Mucosa of rectum (tissue), 2 donors: ENCODE data around the gene CCDC12.

Source experiments
- H3K27ac ChIP-seq, 2 donors: one replicate each; pipeline ENCODE4 v1.7.0; 2013; ENCODE audit warnings: inconsistent platforms in 2 of 2, low read depth in 2 of 2, low read length in 2 of 2
- H3K27me3 ChIP-seq, 2 donors: one replicate each; pipeline ENCODE4 v1.7.0; 2013; ENCODE audit warnings: low read length in 2 of 2; ENCODE audit not compliant: control insufficient read depth in 2 of 2, insufficient read depth in 2 of 2
- H3K36me3 ChIP-seq, 2 donors: one replicate each; pipeline ENCODE4 v1.7.0; 2013; ENCODE audit warnings: low read length in 2 of 2; ENCODE audit not compliant: control insufficient read depth in 2 of 2, insufficient read depth in 2 of 2
- H3K4me1 ChIP-seq, 2 donors: one replicate each; pipeline ENCODE4 v1.7.0; 2013; ENCODE audit warnings: low read length in 2 of 2, mild to moderate bottlenecking in 1 of 2; ENCODE audit not compliant: control insufficient read depth in 2 of 2, insufficient read depth in 2 of 2
- H3K4me3 ChIP-seq, 2 donors: one replicate each; pipeline ENCODE4 v1.7.0; 2013; ENCODE audit warnings: low read length in 2 of 2
- H3K9ac ChIP-seq, 2 donors: one replicate each; pipeline ENCODE4 v1.7.0; 2013; ENCODE audit warnings: low read length in 2 of 2, low read depth in 1 of 2, mild to moderate bottlenecking in 1 of 2
- H3K9me3 ChIP-seq, 2 donors: one replicate each; pipeline ENCODE4 v1.7.0; 2013; ENCODE audit warnings: low read length in 2 of 2; ENCODE audit not compliant: control insufficient read depth in 2 of 2
- donor health status: healthy.
- donor health status: Normal muscosa, but diverticular disease.

CCDC12 gene

DNA sequence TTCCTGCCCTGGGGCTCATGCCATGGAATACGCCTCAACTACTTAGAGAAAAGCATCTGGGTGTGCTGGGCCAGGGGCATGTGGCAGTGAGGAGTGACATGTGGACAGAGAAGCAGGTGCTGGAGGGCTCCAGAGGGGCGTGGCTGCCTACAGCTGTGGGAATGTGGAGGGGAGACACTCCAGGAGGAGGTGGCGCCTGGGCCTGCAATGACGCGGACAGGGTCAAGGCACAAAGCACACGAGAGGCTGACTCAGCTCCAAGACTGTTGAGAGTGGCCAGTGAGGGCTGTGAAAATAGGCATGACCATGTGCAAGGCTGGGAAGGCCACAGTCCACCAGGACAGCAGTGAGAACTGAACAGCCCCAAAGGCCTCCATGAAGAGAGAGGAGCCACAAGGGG, 50.5 kb downstream of the CCDC12 start:
- Histone ChIP-seq H3K9me3 (no peaks in the 10 kb centered on the region), H3K4me3 (no peak overlapping the region), H3K27ac (peak overlapping the region in 1 of 2 donors; percentile 74), H3K27me3 (no peaks in the 10 kb centered on the region), H3K36me3 (peaks cover 49 to 51% of the 10 kb centered on the region in 2 donors), H3K9ac (peak overlapping the region in 1 of 2 donors; percentile 5), H3K4me1 (peaks cover 39 to 44% of the 10 kb centered on the region in 2 donors)

DNA sequence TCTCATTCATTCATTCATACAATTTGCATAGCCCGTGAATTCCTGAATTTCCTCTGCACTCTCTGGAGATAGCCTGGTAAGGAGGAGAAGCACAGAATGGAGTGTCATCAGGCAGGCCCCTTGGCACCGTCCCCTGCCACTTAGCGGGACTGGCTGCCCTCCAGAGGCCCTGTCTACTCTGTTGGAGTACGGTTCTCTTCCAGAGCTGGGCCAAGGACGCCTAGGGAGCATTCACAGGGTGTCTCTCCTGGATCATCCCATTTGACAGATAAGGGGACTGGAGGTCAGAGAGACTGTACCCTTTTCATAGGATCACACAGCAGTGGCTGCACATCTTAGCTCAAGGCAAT, 51.0 kb downstream of the CCDC12 start:
- Histone ChIP-seq H3K27ac (peak overlapping the region in 1 of 2 donors; percentile 74), H3K36me3 (peaks cover 54 to 56% of the 10 kb centered on the region in 2 donors)

DNA sequence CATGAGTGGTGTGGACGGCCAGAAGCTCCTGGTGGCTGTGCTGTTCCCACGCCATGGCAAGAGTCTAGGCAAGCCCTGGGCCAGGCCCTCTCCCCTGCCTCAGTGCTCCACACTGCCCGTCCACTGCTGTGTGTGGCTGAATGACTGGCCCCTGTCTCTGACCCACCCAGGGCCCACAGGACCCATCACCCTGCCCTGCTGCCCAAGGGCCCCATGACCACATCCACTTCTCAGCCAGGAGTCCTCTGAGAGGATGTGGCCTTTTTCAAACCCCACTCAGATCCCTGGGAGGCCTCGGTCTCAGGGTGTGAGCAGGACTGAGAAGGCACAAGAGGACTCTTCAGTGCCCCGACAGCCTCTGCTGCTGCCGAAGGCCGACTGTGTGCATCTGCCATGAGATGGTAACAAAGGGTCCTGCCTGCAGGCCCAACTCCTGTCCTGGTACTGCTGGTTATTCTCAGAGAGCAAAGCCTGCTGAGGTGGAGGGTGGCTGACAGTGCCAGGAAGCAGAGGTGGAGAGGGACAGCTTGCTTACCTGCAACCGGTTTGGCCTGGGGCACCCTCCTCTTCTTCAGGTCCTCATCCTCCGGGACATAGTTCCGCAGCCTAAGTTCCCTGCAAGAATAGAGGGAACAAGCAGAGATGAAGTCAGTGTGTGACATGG, 51.5 kb downstream of the CCDC12 start:
- H3K9ac ChIP-seq, result no peak overlapping the region
- H3K27me3 ChIP-seq, result no peaks in the 10 kb centered on the region
- no peak overlapping the region for H3K27ac ChIP-seq
- H3K36me3 ChIP-seq, result peaks cover 59 to 61% of the 10 kb centered on the region in 2 donors
- no peaks in the 10 kb centered on the region for H3K9me3 ChIP-seq
- H3K4me3 ChIP-seq, result no peak overlapping the region
- peaks cover 30 to 34% of the 10 kb centered on the region in 2 donors for H3K4me1 ChIP-seq

More for the DNA sequence above, 51.0 kb downstream of the CCDC12 start:
- peaks cover 35 to 39% of the 10 kb centered on the region in 2 donors for H3K4me1 ChIP-seq
- H3K9ac ChIP-seq, result no peak overlapping the region
- no peaks in the 10 kb centered on the region for H3K9me3 ChIP-seq
- no peak overlapping the region for H3K4me3 ChIP-seq
- H3K27me3 ChIP-seq, result no peaks in the 10 kb centered on the region

DNA sequence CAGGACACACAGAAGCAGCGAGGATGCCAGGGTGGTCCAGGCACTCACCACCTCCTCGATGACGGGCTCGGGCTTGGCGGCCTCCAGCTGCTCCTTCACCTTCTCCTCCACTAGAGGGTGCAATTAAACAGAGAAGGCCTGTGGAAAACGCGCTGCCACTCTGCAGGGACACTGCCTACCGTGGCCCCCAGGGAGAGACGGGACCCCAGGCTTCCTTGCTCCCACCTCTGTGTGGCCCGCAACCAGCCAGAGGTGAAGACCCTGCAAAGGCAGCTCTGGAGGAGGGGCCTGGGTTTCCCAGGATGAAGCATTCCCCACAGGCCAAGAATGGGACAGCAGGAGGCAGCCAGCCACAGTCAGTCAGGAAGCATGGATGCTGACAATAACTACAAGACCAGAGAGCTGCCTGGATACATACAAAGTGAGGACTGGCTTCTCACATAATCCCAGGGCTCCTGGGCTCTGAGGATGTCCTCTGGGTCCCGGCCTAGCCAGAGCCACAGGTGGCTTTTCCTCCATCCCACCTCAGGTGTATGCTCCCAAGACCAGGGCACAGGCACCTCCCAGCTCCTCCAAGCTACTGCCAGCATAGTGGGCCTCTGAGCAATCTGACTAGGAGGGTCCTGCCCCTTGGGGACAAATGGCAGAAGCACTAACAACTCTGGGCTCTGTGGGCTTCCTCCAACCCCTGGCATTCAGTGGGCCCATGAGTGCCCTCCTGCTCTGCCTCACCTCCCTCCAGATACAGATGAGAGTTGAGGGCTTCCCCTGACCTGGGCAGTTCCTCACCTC, 52.8 kb downstream of the CCDC12 start:
- Histone ChIP-seq H3K4me3 (no peak overlapping the region), H3K27ac (no peak overlapping the region), H3K36me3 (peaks cover 71% of the 10 kb centered on the region in 2 donors), H3K9me3 (no peaks in the 10 kb centered on the region), H3K9ac (no peak overlapping the region), H3K27me3 (no peaks in the 10 kb centered on the region), H3K4me1 (peaks cover 20 to 24% of the 10 kb centered on the region in 2 donors)

DNA sequence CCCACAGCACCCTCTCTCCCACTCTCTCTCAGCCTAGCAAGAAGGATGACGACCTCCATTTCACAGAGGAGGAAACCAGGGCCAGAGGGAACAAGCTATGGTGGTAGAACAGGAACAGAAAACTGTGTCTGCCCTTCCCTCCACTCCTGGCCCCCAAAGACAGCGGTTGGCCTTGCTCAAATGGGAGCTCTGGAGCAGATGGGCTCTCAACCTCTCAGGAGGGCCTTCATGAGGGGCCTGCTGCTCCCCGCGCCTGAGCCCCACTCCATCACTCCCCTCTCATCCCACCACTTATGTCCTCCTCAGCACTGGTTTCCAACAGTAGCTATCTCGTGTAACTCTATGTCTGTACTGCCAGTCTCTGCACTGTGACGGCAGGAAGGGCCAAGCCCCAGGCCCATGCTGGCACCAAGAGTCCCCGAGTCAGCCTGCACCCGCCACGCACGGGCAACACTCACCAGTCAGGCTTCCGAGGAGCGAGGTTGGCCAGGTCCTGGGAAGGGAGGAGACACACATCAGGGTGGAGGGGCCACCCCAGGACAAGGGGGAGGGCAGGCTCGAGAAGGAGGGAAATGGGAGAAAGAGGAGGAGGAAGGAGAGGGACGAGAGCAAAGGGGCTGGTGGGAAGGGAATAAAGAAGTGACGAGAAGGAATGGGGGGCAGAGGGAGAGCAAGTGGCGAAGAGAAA, 53.5 kb downstream of the CCDC12 start:
- Histone ChIP-seq H3K9ac (no peak overlapping the region), H3K27ac (no peak overlapping the region)

DNA sequence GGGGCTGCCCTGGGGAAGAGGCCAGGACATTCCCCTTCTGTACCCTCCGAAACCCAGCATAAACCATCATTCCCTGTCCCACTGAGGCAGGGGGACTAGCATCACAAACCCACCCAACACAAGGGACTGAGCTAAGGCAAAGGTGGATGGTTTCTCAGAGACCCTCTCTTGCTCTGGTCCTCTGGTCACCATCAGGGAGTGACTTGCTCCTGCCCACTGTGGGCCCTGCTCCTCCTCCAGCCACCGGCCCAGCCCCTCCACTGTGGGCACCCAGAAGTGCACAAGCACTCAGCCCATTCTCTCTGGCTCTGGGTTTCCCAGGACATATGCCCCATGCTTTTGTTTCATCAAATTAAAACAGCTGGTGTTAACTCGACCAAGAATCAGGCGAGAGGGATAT, 54.1 kb downstream of the CCDC12 start:
- Histone ChIP-seq H3K4me1 (peaks cover 12 to 17% of the 10 kb centered on the region in 2 donors), H3K9ac (no peak overlapping the region), H3K4me3 (no peak overlapping the region), H3K27me3 (no peaks in the 10 kb centered on the region), H3K36me3 (peaks cover 75 to 83% of the 10 kb centered on the region in 2 donors), H3K27ac (no peak overlapping the region), H3K9me3 (no peaks in the 10 kb centered on the region)

More for the DNA sequence above, 53.5 kb downstream of the CCDC12 start:
- H3K36me3 ChIP-seq, result peaks cover 77 to 78% of the 10 kb centered on the region in 2 donors
- peaks cover 18 to 21% of the 10 kb centered on the region in 2 donors for H3K4me1 ChIP-seq
- H3K27me3 ChIP-seq, result no peaks in the 10 kb centered on the region
- no peak overlapping the region for H3K4me3 ChIP-seq
- H3K9me3 ChIP-seq, result no peaks in the 10 kb centered on the region

DNA sequence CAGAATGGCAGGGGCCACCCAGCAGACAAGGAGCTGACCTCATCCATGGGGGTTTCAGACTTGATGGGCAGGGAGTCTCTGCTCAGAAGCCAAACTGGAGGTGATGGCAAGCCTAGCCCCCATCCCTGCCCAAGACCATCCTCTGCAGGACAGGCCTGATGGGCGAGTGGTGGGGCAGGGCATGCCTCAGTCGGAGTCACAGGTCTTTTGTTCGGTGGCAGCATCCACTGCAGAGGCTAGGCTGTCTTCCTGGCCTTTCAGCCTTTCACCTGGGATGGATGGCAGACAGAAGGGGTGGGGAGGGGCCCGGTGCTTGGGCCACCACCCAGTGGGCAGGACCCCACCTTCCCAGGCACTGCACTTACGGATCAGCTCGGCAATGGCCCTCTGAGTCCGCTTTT, 54.7 kb downstream of the CCDC12 start:
- peaks cover 80 to 86% of the 10 kb centered on the region in 2 donors for H3K36me3 ChIP-seq
- peaks cover 7 to 11% of the 10 kb centered on the region in 2 donors for H3K4me1 ChIP-seq
- no peaks in the 10 kb centered on the region for H3K27me3 ChIP-seq
- no peak overlapping the region for H3K4me3 ChIP-seq
- no peak overlapping the region for H3K9ac ChIP-seq
- H3K9me3 ChIP-seq, result no peaks in the 10 kb centered on the region
- no peak overlapping the region for H3K27ac ChIP-seq

DNA sequence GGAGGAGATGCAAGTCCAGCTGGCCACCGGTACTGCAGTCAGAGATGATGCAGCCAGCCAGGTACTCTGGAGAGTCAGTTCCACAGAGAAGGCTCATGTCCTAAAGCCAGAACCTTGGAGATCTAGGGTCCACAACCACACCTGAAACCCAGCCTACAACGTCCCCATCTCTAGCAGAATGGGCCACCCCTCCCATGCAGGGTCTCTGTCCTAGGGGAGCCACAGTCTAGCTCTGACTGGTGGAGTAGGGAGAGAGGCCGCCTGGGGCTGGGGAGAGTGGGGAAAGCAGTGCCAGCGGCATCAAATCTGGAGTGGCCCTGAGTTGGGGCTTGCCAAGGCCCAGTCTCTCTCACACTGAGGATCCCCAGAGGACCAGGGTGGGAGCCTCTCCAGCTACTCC, 55.5 kb downstream of the CCDC12 start:
- H3K9me3 ChIP-seq, result no peaks in the 10 kb centered on the region
- peaks cover 0 to 3% of the 10 kb centered on the region in 2 donors for H3K4me1 ChIP-seq
- H3K36me3 ChIP-seq, result peaks cover 80% of the 10 kb centered on the region in 2 donors
- no peak overlapping the region for H3K4me3 ChIP-seq
- H3K27ac ChIP-seq, result no peak overlapping the region
- H3K9ac ChIP-seq, result no peak overlapping the region
- no peaks in the 10 kb centered on the region for H3K27me3 ChIP-seq

DNA sequence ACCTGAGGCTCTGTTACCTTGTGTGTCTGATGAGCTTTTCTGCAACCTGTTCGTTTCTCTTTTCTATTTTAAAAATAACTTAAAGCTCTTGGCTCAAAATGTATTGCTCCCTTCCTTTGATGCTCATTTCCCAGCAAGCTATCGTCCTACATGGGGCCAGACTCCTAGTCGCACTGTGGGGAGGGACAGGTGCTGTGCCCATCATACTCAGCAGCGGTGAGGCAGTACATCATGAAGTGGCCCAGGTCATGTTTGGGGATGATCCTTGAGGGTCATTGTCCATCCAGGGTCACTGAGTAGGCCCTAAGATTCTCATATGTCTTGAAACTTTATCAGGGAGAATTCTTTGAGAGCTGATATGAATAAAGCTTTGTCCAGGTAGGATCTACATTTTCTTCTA, 57.9 kb downstream of the CCDC12 start:
- H3K9me3 ChIP-seq, result no peaks in the 10 kb centered on the region
- H3K9ac ChIP-seq, result no peak overlapping the region
- H3K36me3 ChIP-seq, result peaks cover 61 to 62% of the 10 kb centered on the region in 2 donors
- peaks cover 3 to 4% of the 10 kb centered on the region in 2 donors for H3K4me1 ChIP-seq
- no peak overlapping the region for H3K4me3 ChIP-seq
- no peaks in the 10 kb centered on the region for H3K27me3 ChIP-seq
- H3K27ac ChIP-seq, result no peak overlapping the region

DNA sequence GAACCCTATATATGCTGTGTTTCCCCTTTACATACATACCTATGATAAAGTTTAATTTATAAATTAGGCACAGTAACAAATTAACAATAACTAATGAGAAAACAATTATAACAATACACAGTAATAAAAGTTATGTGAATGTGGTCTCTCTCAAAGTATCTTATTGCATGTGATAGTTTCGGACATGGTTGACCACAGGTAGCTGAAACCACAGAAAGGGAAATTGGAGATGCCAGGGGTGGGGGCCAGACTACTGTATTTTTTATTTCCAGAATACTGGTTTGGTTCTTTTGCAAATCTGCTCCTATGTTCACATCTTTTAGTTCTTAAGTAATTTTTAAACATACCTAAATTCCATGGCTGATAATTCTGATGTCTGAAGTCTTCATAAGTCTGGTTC, 58.3 kb downstream of the CCDC12 start:
- Histone ChIP-seq H3K4me3 (no peak overlapping the region), H3K36me3 (peaks cover 56 to 59% of the 10 kb centered on the region in 2 donors), H3K9me3 (no peaks in the 10 kb centered on the region), H3K4me1 (peaks cover 5 to 7% of the 10 kb centered on the region in 2 donors), H3K9ac (no peak overlapping the region), H3K27ac (no peak overlapping the region), H3K27me3 (no peaks in the 10 kb centered on the region)
